Muscle layer of duodenum (tissue), 2 donors: ENCODE results near the gene RCN2.

Source experiments
- H3K27ac ChIP-seq: one replicate; pipeline ENCODE4 v1.7.0; 2013; ENCODE audit warnings: mild to moderate bottlenecking, low read length
- H3K27me3 ChIP-seq: one replicate; pipeline ENCODE4 v1.7.0; 2013; ENCODE audit warnings: low read depth, mild to moderate bottlenecking, control low read depth, low read length
- H3K36me3 ChIP-seq, 2 donors: one replicate each; pipeline ENCODE4 v1.7.0; 2013; ENCODE audit warnings: low read length in 2 of 2, control low read depth in 1 of 2, mild to moderate bottlenecking in 1 of 2; ENCODE audit not compliant: insufficient read depth in 2 of 2, control insufficient read depth in 1 of 2
- H3K4me1 ChIP-seq, 2 donors: one replicate each; pipeline ENCODE4 v1.7.0; 2013; ENCODE audit warnings: low read length in 2 of 2, mild to moderate bottlenecking in 2 of 2, control low read depth in 1 of 2, moderate library complexity in 1 of 2; ENCODE audit not compliant: insufficient read depth in 2 of 2, control insufficient read depth in 1 of 2
- H3K4me3 ChIP-seq, 2 donors: one replicate each; pipeline ENCODE4 v1.7.0; 2013; ENCODE audit warnings: low read length in 2 of 2, low read depth in 1 of 2, mild to moderate bottlenecking in 1 of 2
- H3K9me3 ChIP-seq, 2 donors: one replicate each; pipeline ENCODE4 v1.7.0; 2013; ENCODE audit warnings: low read length in 2 of 2, control low read depth in 1 of 2, mild to moderate bottlenecking in 1 of 2; ENCODE audit not compliant: control insufficient read depth in 1 of 2
- donor health status: healthy.

Gene RCN2

GRCh38 chr15:76935620-76936019 is 4.1 kb downstream of the RCN2 start:
- peaks cover 0 to 18% of the 10 kb centered on the region in 2 donors for H3K4me1 ChIP-seq
- no peak overlapping the region for H3K27ac ChIP-seq
- H3K27me3 ChIP-seq: no peaks in the 10 kb centered on the region
- H3K36me3 ChIP-seq: peaks cover 13% of the 10 kb centered on the region in 2 donors
- H3K4me3 ChIP-seq: no peak overlapping the region
- no peaks in the 10 kb centered on the region for H3K9me3 ChIP-seq

DNA sequence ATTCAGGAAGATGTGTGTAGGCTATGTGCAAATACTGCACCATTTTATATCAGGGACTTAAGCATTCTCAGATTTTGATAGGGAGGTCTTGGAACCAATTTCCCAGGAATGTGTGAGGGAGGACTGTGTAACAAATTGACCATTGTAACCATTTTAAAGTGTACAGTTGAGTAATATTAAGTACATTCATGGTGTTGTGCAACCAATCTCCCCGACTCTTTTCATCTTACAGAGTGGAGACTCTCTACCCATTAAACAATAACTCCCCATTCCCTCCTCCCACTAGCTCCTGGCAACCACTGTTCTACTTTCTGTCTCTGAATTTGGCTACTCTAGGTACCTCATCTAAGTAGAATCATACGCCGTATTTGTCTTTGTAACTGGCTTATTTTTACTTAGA is 5.1 kb downstream of the RCN2 start:
- H3K4me1 ChIP-seq: peaks cover 0 to 12% of the 10 kb centered on the region in 2 donors
- no peaks in the 10 kb centered on the region for H3K27me3 ChIP-seq
- peaks cover 13% of the 10 kb centered on the region in 2 donors for H3K36me3 ChIP-seq
- no peak overlapping the region for H3K4me3 ChIP-seq
- no peak overlapping the region for H3K27ac ChIP-seq
- H3K9me3 ChIP-seq: no peaks in the 10 kb centered on the region

DNA sequence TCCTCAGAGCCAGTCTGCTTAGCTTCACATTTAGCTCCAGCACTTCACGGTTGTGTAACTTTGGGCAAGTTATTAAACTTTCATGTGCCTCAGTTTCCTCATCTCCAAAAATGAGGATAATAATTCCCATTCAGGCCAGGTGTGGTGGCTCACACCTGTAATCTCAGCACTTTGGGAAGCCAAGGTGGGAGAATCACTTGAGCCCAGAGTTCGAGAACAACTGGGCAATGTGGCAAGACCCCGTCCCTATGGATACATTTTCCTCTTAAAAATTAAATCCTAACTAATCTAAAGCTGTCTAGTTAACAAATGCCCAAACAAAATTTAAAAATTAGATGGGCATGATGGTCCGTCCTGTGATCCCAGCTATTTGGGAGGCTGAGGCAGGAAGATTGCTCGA is 7.2 kb downstream of the RCN2 start:
- no peak overlapping the region for H3K4me3 ChIP-seq
- H3K4me1 ChIP-seq: no peaks in the 10 kb centered on the region
- H3K9me3 ChIP-seq: no peaks in the 10 kb centered on the region
- peaks cover 11 to 13% of the 10 kb centered on the region in 2 donors for H3K36me3 ChIP-seq
- H3K27me3 ChIP-seq: no peaks in the 10 kb centered on the region
- H3K27ac ChIP-seq: no peak overlapping the region

DNA sequence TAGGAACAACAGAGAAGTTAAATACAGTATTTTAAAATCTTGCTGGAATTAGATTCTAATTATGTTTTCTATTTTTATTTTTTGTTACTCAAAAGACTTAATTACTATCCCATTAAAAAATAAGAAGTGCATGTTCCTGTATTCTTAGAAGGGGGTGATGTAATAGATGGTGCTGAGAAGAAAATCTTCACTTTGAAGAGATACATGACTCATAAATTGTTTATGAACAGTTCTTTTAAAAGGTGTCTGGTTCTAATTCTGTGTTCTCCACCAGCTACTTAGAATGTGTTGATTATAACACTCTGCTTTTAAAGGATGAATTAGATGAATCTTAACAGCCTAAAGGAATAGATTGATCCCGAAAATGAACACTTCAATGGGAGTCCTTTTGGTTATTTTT is 8.2 kb downstream of the RCN2 start:
- no peak overlapping the region for H3K27ac ChIP-seq
- H3K4me3 ChIP-seq: no peak overlapping the region
- H3K36me3 ChIP-seq: peaks cover 11 to 13% of the 10 kb centered on the region in 2 donors
- H3K4me1 ChIP-seq: no peaks in the 10 kb centered on the region
- H3K9me3 ChIP-seq: no peaks in the 10 kb centered on the region
- no peaks in the 10 kb centered on the region for H3K27me3 ChIP-seq

GRCh38 chr15:76941636-76942035 is 10.1 kb downstream of the RCN2 start:
- H3K4me1 ChIP-seq: peaks cover 0 to 5% of the 10 kb centered on the region in 2 donors
- no peak overlapping the region for H3K4me3 ChIP-seq
- H3K27me3 ChIP-seq: no peaks in the 10 kb centered on the region
- H3K36me3 ChIP-seq: peaks cover 8 to 10% of the 10 kb centered on the region in 2 donors
- no peak overlapping the region for H3K27ac ChIP-seq
- no peaks in the 10 kb centered on the region for H3K9me3 ChIP-seq

- Histone ChIP-seq H3K27me3 (no peaks in the 10 kb centered on the region), H3K4me3 (no peak overlapping the region), H3K4me1 (peaks cover 0 to 5% of the 10 kb centered on the region in 2 donors), H3K9me3 (no peaks in the 10 kb centered on the region), H3K27ac (no peak overlapping the region), H3K36me3 (peaks cover 8 to 10% of the 10 kb centered on the region in 2 donors)
Observed at GRCh38 chr15:76942331-76942730, 10.8 kb downstream of the RCN2 start.

GRCh38 chr15:76945494-76946093 is 14.0 kb downstream of the RCN2 start:
- H3K4me3 ChIP-seq: no peak overlapping the region
- H3K4me1 ChIP-seq: peaks cover 0 to 5% of the 10 kb centered on the region in 2 donors
- no peaks in the 10 kb centered on the region for H3K9me3 ChIP-seq
- no peaks in the 10 kb centered on the region for H3K27me3 ChIP-seq
- peaks cover 10 to 15% of the 10 kb centered on the region in 2 donors for H3K36me3 ChIP-seq
- H3K27ac ChIP-seq: no peak overlapping the region

GRCh38 chr15:76947454-76947853 is 15.9 kb downstream of the RCN2 start:
- Histone ChIP-seq H3K4me3 (no peak overlapping the region), H3K27ac (no peak overlapping the region), H3K9me3 (no peaks in the 10 kb centered on the region), H3K4me1 (peaks cover 0 to 5% of the 10 kb centered on the region in 2 donors), H3K36me3 (peaks cover 19 to 20% of the 10 kb centered on the region in 2 donors), H3K27me3 (no peaks in the 10 kb centered on the region)

- no peaks in the 10 kb centered on the region for H3K27me3 ChIP-seq
Observed at GRCh38 chr15:76951220-76951619, 19.7 kb downstream of the RCN2 start.

DNA sequence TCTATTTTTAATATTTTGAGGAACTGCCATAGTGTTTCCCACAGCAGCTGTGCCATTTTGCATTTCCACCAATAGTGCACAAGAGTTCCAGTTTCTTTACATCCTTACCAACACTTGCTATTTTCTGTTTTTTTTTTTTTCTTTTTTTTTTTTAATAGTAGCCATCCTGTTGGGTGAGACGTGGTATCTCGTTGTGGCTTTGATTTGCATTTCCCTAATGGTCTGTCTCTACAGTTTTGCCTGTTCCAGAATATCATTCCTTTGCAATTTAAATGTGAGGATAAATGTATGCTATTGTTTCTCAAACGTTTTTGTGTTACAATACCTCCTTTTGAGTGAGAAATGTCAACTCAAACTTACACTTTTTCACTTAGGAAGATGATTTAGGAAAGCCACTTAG is 22.4 kb downstream of the RCN2 start:
- H3K27ac ChIP-seq: no peak overlapping the region
- peaks cover 6 to 15% of the 10 kb centered on the region in 2 donors for H3K36me3 ChIP-seq
- H3K9me3 ChIP-seq: no peaks in the 10 kb centered on the region
- H3K27me3 ChIP-seq: no peaks in the 10 kb centered on the region
- H3K4me3 ChIP-seq: no peak overlapping the region
- H3K4me1 ChIP-seq: no peaks in the 10 kb centered on the region

More at GRCh38 chr15:76951220-76951619, 19.7 kb downstream of the RCN2 start:
- peaks cover 17 to 19% of the 10 kb centered on the region in 2 donors for H3K36me3 ChIP-seq
- H3K4me1 ChIP-seq: no peaks in the 10 kb centered on the region
- no peak overlapping the region for H3K27ac ChIP-seq
- no peaks in the 10 kb centered on the region for H3K9me3 ChIP-seq
- no peak overlapping the region for H3K4me3 ChIP-seq

GRCh38 chr15:76954744-76955143 is 23.2 kb downstream of the RCN2 start:
- H3K27ac ChIP-seq: no peak overlapping the region
- H3K9me3 ChIP-seq: no peaks in the 10 kb centered on the region
- peaks cover 6 to 10% of the 10 kb centered on the region in 2 donors for H3K36me3 ChIP-seq
- H3K4me3 ChIP-seq: no peak overlapping the region
- H3K4me1 ChIP-seq: no peaks in the 10 kb centered on the region
- no peaks in the 10 kb centered on the region for H3K27me3 ChIP-seq
